ENCODE results near the gene ATAD1.

- no peak for TF ChIP-seq POLR2AphosphoS5 (IDR thresholded peaks at IDR 0.05; ENCODE audit: borderline replicate concordance, low read depth, low read length)
- TF ChIP-seq FOXP2 (optimal IDR thresholded peaks at IDR 0.05; ENCODE audit: control extremely low read depth, extremely low read length, insufficient read depth), result no peak
- TF ChIP-seq EZH2 (IDR thresholded peaks at IDR 0.05), result no peak
Measured at GRCh38 chr10:87757685-87758084, 60.3 kb downstream of the ATAD1 start.

All from SK-N-MC (cell line).